HG03520 (cell line): ENCODE data around the gene ITGBL1.

Experiments
- ATAC-seq: cut with Tn5 transposase; IDR thresholded peaks from one replicate; pipeline ENCODE4 v1.9.1; 2021; ENCODE audit warnings: mild to moderate bottlenecking, moderate library complexity; ENCODE audit not compliant: unreplicated experiment

The ITGBL1 gene

DNA sequence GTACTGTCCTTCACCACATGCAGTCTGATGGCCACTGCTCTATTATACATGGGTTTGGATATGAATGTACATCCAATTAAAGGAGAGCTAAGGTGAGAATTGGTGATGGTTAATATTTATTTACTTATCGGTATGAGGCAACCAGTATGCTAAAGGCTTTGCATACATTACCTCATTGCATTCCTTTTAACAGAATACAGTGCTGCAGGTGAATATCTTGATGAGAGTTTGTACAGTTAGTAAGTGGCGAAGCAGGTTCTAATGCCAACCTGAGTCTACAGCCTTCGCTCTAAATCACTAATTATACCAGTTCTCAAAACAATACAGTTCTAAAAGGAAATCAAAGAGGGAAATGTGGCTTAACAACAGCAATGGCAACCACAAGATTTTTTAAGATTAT is 284.1 kb downstream of the ITGBL1 start:
- ATAC-seq: no peak

DNA sequence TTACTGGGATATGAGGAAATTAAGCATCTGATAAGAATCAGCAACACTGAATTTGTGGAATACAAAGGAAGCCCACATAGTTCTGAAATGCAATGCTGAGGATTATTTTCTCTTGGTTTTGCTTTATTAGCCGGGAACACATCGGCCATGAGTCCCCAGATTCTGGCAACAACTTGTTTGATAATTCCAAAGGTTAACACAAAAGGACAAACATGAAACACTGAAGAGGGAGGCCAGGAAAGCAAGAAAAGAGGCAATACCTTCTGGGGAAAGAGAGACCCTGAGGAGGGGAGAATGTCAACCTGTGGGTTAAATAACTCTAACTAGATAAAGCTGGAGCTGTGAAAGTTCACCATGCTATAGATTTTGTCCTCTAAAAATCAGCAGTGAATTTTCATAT is 285.9 kb downstream of the ITGBL1 start:
- no peak for ATAC-seq

DNA sequence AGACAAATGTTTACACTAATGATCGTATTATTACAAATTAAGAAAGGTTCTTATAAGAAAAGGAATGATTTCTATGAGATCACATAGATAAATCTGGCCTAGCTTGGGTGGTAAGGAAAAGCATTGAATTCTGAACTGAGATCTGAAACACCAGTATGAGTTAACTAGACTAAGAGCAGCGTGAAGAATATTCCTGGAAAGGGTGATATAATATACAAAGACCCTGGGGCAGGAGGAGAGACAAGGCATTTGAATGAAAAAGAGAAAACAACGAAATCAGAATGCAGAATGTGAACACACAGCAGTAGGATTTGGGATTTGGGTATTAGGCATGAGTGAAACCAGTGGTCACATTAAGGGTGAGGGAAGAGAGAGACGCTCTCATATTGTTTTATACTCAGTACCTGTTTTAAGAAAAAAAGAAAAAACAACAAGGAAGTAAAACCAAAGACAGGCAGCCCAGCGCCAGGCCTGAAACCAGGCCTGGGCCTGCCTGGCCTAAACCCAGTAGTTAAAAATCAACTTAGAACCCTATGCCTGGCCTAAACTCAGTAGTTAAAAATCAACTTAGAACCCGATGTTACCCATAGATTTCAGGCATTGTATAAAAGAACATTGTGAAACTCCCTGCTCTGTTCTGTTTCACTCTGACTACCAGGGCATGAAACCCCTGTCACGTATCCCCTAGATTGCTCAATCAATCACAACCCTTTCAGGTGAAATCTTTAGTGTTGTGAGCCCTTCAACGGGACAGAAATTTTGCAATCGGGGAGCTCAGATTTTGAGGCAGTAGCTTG is 287.1 kb downstream of the ITGBL1 start:
- ATAC-seq: peak; percentile 82

DNA sequence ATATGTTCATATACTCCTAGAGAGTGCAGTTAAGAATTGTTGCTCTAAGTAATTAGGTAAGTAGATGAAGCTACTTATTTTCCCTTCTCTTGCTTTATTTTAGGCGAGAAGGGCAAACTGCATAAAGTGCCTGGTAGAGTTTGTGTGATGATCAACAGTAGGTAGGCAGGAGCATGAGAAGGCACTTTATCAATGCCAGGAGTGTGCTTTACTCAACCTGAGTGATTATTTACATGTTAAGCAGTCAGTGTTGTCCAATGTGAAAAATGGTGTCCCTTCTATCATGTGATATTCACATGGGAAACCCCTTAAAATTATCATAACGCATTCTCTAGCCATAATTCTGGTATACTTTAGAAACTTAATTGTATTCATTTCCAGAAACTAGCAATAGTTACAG is 294.0 kb downstream of the ITGBL1 start:
- no peak for ATAC-seq

GRCh38 chr13:101747039-101747438 is 294.6 kb downstream of the ITGBL1 start:
- no peak for ATAC-seq

- no peak for ATAC-seq
These were observed 297.1 kb downstream of the ITGBL1 start for GRCh38 chr13:101749584-101749983.

GRCh38 chr13:101751488-101751887 is 299.0 kb downstream of the ITGBL1 start:
- ATAC-seq: no peak

- no peak for ATAC-seq
These were observed 300.0 kb downstream of the ITGBL1 start for GRCh38 chr13:101752432-101752831.

DNA sequence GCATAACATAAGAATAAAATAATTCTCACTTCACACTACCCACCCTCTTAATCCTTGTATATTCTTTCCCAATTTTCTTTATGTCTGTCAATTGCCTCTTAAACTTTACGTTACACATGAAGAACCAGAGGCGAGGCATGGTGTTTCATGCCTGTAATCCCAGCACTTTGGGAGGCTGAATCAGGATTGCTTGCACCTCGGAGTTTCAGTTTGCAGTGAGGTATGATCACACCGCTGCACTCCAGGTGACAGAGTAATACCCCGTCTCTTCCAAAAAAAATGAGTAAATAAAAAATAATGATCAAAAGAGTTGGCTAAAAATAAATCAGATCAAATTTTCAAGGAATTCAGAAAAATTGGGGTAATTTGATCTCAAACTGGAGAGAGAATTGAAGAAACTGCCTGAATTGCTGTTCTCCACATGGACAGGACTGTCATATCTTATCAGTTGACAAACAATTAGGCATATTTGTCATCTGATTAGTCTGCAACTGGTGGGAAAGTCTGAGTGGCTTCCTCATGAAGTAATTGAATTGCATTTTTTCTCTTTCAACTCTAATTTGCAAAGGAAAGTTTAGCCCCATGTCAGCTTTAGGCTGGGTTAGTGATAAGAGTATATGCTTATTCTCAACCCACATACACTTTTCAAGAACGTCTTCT is 302.9 kb downstream of the ITGBL1 start:
- ATAC-seq: no peak

GRCh38 chr13:101757446-101758039 is 305.1 kb downstream of the ITGBL1 start:
- peak; percentile 88 for ATAC-seq

GRCh38 chr13:101763191-101763590 is 310.7 kb downstream of the ITGBL1 start:
- no peak for ATAC-seq
